B cell (primary cell): ENCODE measurements around the gene TECTA. TPM values are rescaled to one million over a fixed set of nuclear protein-coding genes. Genes with fewer than 3 reads are reported as not detected.

ENCODE experiments used
- ATAC-seq: fragments of 200-7000 bp; cut with Tn5 transposase; one replicate; pipeline ENCODE4 v1.10.0; 2021; ENCODE audit warnings: low read depth, mild to moderate bottlenecking, moderate number of reproducible peaks, moderate library complexity
- CTCF ChIA-PET: fragments of 350-600 bp; sonication (Branson Sonifier 250); formaldehyde crosslinking; loops from one replicate; lab custom pipeline; 2021; ENCODE audit warnings: antibody characterized with exemption, inconsistent platforms; lab: Charles Lee
- POLR2A ChIA-PET: fragments of 350-600 bp; sonication (Branson Sonifier 250); formaldehyde crosslinking; loops from one replicate; lab custom pipeline; 2021; ENCODE audit warnings: antibody characterized with exemption; lab: Charles Lee
- DNase-seq: peaks from one replicate; pipeline ENCODE4 v3.0.0; 2013
- H2AFZ ChIP-seq: 2 replicates; pipeline ENCODE4 v1.6.1; 2012; ENCODE audit warnings: mild to moderate bottlenecking, low read depth, low read length; ENCODE audit not compliant: insufficient read depth, poor library complexity, severe bottlenecking
- H3K27ac ChIP-seq, 2 donors: 1 replicate in 1 of 2; 2 replicates in 1 of 2; pipeline ENCODE4 v1.5.1; 2012 to 2013; ENCODE audit warnings: low read length in 2 of 2, mild to moderate bottlenecking in 2 of 2, moderate library complexity in 1 of 2
- H3K27me3 ChIP-seq, 4 experiments: fragments of 200-600 bp in 1 of 4; sonication (generic) in 1 of 4; replicated peaks in 1 of 4; 1 replicate in 2 of 4; 2 replicates in 2 of 4; pipeline versions ENCODE4 v1.6.1 to v1.7.0; 2013 to 2016; ENCODE audit warnings: low read length in 3 of 4, mild to moderate bottlenecking in 2 of 4, mixed read lengths in 1 of 4, moderate library complexity in 1 of 4; ENCODE audit not compliant: insufficient read depth in 4 of 4, control insufficient read depth in 3 of 4; ENCODE audit errors: control extremely low read depth in 1 of 4
- H3K36me3 ChIP-seq, 2 experiments: replicated peaks in 1 of 2; 1 replicate in 1 of 2; 2 replicates in 1 of 2; pipeline versions ENCODE4 v1.6.1 to v1.7.1; 2013; ENCODE audit warnings: low read length in 1 of 2; ENCODE audit not compliant: insufficient read depth in 2 of 2, control insufficient read depth in 1 of 2; ENCODE audit errors: control extremely low read depth in 1 of 2, extremely low read depth in 1 of 2
- H3K4me1 ChIP-seq, 2 donors: fragments of 200-600 bp in 1 of 2; sonication (generic) in 1 of 2; 1 replicate in 1 of 2; 2 replicates in 1 of 2; pipeline versions ENCODE4 v1.5.1 to v1.6.1; 2013 to 2017; ENCODE audit warnings: low read length in 2 of 2; ENCODE audit not compliant: control insufficient read depth in 2 of 2, insufficient read depth in 2 of 2
- H3K4me2 ChIP-seq: replicated peaks from 2 replicates; pipeline ENCODE3; 2012; ENCODE audit warnings: mild to moderate bottlenecking, low read depth, low read length; ENCODE audit not compliant: poor library complexity, severe bottlenecking
- H3K4me3 ChIP-seq, 5 experiments: fragments of 200-600 bp in 1 of 5; sonication (generic) in 1 of 5; 1 replicate in 3 of 5; 2 replicates in 2 of 5; pipeline versions ENCODE4 v1.5.1 to v1.7.0; 2011 to 2016; ENCODE audit warnings: low read length in 4 of 5, mild to moderate bottlenecking in 4 of 5, low read depth in 2 of 5, control low read depth in 1 of 5, moderate library complexity in 1 of 5; ENCODE audit not compliant: insufficient read depth in 1 of 5; ENCODE audit errors: control extremely low read depth in 1 of 5, extremely low read depth in 1 of 5
- H3K79me2 ChIP-seq: fragments of 200-600 bp; sonication (generic); one replicate; pipeline ENCODE4 v1.6.0; 2016; ENCODE audit warnings: low read length; ENCODE audit not compliant: control insufficient read depth, insufficient read depth
- H3K9ac ChIP-seq: fragments of 200-600 bp; sonication (generic); 2 replicates; pipeline ENCODE4 v1.6.1; 2017; ENCODE audit warnings: mild to moderate bottlenecking, low read length, moderate library complexity
- H3K9me3 ChIP-seq, 3 donors: one replicate each; pipeline versions ENCODE4 v1.6.1 to v1.7.1; 2013; ENCODE audit warnings: low read length in 2 of 3; ENCODE audit not compliant: control insufficient read depth in 2 of 3, insufficient read depth in 1 of 3; ENCODE audit errors: control extremely low read depth in 1 of 3
- H4K20me1 ChIP-seq: 2 replicates; pipeline ENCODE4 v1.6.0; 2012; ENCODE audit warnings: mild to moderate bottlenecking, low read length; ENCODE audit not compliant: insufficient read depth, control insufficient read depth, poor library complexity, severe bottlenecking
- H3K27ac Mint-ChIP-seq: one replicate; pipeline ENCODE4 v1.8.0; 2021; ENCODE audit warnings: mixed read lengths
- H3K27me3 Mint-ChIP-seq: one replicate; pipeline ENCODE4 v1.8.0; 2021; ENCODE audit warnings: mixed read lengths
- H3K4me1 Mint-ChIP-seq: one replicate; pipeline ENCODE4 v1.8.0; 2021; ENCODE audit warnings: mixed read lengths
- H3K4me3 Mint-ChIP-seq: one replicate; pipeline ENCODE4 v1.8.0; 2021; ENCODE audit warnings: mixed read lengths
- H3K9me3 Mint-ChIP-seq: one replicate; pipeline ENCODE4 v1.8.0; 2022; ENCODE audit warnings: mixed read lengths; ENCODE audit not compliant: insufficient read depth
- CTCF ChIP-seq: fragments of 200-600 bp; IDR thresholded peaks from one replicate; pipeline ENCODE4 v1.8.0; 2022; ENCODE audit warnings: antibody characterized with exemption, mild to moderate bottlenecking
- EZH2 ChIP-seq: IDR thresholded peaks from 2 replicates; pipeline ENCODE4 v1.6.1; 2012; ENCODE audit warnings: borderline replicate concordance, low read depth, mild to moderate bottlenecking, moderate library complexity, low read length; ENCODE audit not compliant: insufficient read depth, poor library complexity, severe bottlenecking
- WGBS: methylation state at CpG from one replicate; pipeline ENCODE4 v1.1.5; 2013; ENCODE audit warnings: missing lambda C conversion rate; ENCODE audit not compliant: insufficient coverage; 5-methylcytosine and 5-hydroxymethylcytosine counted together
- intact Hi-C: fragments of 100-400 bp; cut with micrococcal nuclease; formaldehyde crosslinking; loops from one replicate; pipeline ENCODE4 v1.10.0; 2022
- polyA plus RNA-seq: library from polyadenylated mRNA; depleted of rRNA; stranded (reverse); fragments of >200 nt; gene quantifications from 2 replicates; pipeline ENCODE4 v1.2.3, GENCODE V29; 2012
- total RNA-seq, 2 donors: library from RNA; stranded (reverse); fragments of 120-200 nt in 1 of 2; gene quantifications; 1 replicate in 1 of 2; 2 replicates in 1 of 2; pipeline versions ENCODE4 v1.2.3 to v1.2.4, GENCODE V29; 2013 to 2022

The TECTA gene
- total and polyA plus RNA-seq, 2 donors (not counting 1 experiment from before 2014, with no cell fraction given): 0.47 to 0.51 TPM

DNA sequence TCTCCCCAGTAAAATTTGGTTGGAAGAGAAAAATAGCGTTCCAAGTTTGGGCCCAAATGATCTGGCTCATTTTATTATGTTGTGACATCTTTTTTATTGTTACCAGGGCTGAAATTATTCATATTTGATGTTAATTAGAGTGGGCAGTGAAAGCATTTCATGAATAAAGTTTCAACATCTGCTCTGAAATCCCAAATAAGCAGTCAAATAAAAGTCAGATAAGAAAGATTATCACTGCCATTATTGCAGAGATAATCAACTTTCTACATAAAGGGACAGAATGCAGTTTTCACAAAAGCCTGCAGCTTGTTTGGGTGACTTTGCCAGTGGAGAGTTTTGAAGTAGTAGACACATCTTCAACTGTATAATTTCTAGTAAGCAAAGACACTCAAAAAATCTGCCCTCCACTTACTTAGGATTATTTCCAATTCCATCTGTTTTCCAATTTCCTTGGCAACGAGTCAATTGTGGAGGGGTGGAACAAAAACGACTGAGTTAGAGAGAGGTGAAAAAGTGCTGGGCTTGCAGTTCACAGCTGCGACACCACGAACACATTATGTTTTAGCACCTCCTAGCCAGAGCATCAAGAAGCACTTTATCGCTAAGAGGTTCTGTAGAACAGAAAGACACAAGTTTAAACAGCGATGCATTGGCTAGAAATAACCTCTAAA lies 9.0 kb downstream of the TECTA start:
- H3K27me3 ChIP-seq: peaks cover 0 to 16% (median 3%) of the 10 kb centered on the region in 4 experiments

More for the DNA sequence above, 9.0 kb downstream of the TECTA start:
- ATAC-seq (no peak), DNase-seq (no peak)
- H2AFZ ChIP-seq: no peak overlapping the region
- Mint-ChIP-seq H3K4me1 (no peaks in the 10 kb centered on the region), H3K4me3 (no peak overlapping the region), H3K27me3 (peaks cover 31% of the 10 kb centered on the region), H3K27ac (no peak overlapping the region), H3K9me3 (no peaks in the 10 kb centered on the region)
- no peaks in the 10 kb centered on the region for H3K4me1 ChIP-seq
- 87% methylated on average over 4 of the region's 7 CpGs for WGBS
- no peak for TF ChIP-seq EZH2
- TF ChIP-seq CTCF: no peak
- H3K9ac ChIP-seq: no peak overlapping the region
- no peaks in the 10 kb centered on the region for H3K9me3 ChIP-seq
- H3K79me2 ChIP-seq: no peaks in the 10 kb centered on the region
- ChIA-PET CTCF (interaction anchor here (0.7 kb wide), 1 partner anchor 425 kb away, joined by 3 read pairs; no protein-coding TSS in a partner anchor), POLR2A (no interaction called here)
- no peak overlapping the region for H3K4me3 ChIP-seq
- intact Hi-C loops: no loop called here
- no peak overlapping the region for H3K4me2 ChIP-seq
- no peaks in the 10 kb centered on the region for H4K20me1 ChIP-seq
- H3K36me3 ChIP-seq: no peaks in the 10 kb centered on the region
- no peak overlapping the region for H3K27ac ChIP-seq
